IMR-90 (cell line): ENCODE data around the gene DCLRE1B. TPM values are rescaled to one million over a fixed set of nuclear protein-coding genes. Genes with fewer than 3 reads are reported as not detected.

Source experiments
- ATAC-seq: fragments of 200-7000 bp; cut with Tn5 transposase; 2 replicates; pipeline ENCODE4 v1.9.1; 2020; ENCODE audit warnings: low read depth, mild to moderate bottlenecking, moderate library complexity
- BruUV-seq: library from RNA; stranded (reverse); fragments of 400-500 nt; replicated peaks from 2 replicates; lab custom pipeline; 2021; lab: Mats Ljungman, UMichigan
- CTCF ChIA-PET: fragments of 300-600 bp; formaldehyde crosslinking; extraction: SDS; loops from one replicate; lab custom pipeline; 2021; ENCODE audit warnings: antibody characterized with exemption; lab: Yijun Ruan, JAX
- POLR2A ChIA-PET: fragments of 300-600 bp; sonication (Branson Sonifier 250); formaldehyde crosslinking; loops from one replicate; lab custom pipeline; 2022; ENCODE audit warnings: antibody characterized with exemption; ENCODE audit not compliant: unreplicated experiment; lab: Charles Lee
- DNase-seq: peaks from one replicate; pipeline ENCODE4 v3.0.0; 2013
- H2AFZ ChIP-seq: replicated peaks from 2 replicates; pipeline ENCODE3; 2013; ENCODE audit warnings: low read length, mild to moderate bottlenecking; ENCODE audit not compliant: poor library complexity
- H2AK5ac ChIP-seq: 2 replicates; pipeline ENCODE4 v1.6.1; 2013; ENCODE audit warnings: low read depth, low read length, inconsistent platforms
- H2AK9ac ChIP-seq: replicated peaks from 2 replicates; pipeline ENCODE3; 2013; ENCODE audit warnings: mild to moderate bottlenecking, low read depth, low read length, moderate library complexity; ENCODE audit not compliant: poor library complexity
- H2BK120ac ChIP-seq: 2 replicates; pipeline ENCODE4 v1.6.1; 2013; ENCODE audit warnings: low read depth, low read length, inconsistent platforms
- H2BK15ac ChIP-seq: 3 replicates; pipeline ENCODE4 v1.6.1; 2013; ENCODE audit warnings: low read depth, low read length, inconsistent platforms
- H2BK20ac ChIP-seq: 2 replicates; pipeline ENCODE4 v1.6.1; 2013; ENCODE audit warnings: low read depth, mild to moderate bottlenecking, inconsistent platforms, low read length, moderate library complexity
- H2BK5ac ChIP-seq: 2 replicates; pipeline ENCODE4 v1.6.1; 2013; ENCODE audit warnings: mild to moderate bottlenecking, low read depth, low read length, inconsistent platforms; ENCODE audit not compliant: poor library complexity, severe bottlenecking
- H3K14ac ChIP-seq: replicated peaks from 2 replicates; pipeline ENCODE4 v1.6.1; 2013; ENCODE audit warnings: low read depth, low read length, inconsistent platforms
- H3K18ac ChIP-seq: 2 replicates; pipeline ENCODE4 v1.6.1; 2013; ENCODE audit warnings: low read depth, low read length, control low read depth
- H3K23ac ChIP-seq: 2 replicates; pipeline ENCODE4 v1.6.1; 2013; ENCODE audit warnings: low read depth, low read length, inconsistent platforms
- H3K27ac ChIP-seq: 2 replicates; pipeline ENCODE4 v1.5.1; 2013; ENCODE audit warnings: mild to moderate bottlenecking, control low read depth, low read length; ENCODE audit not compliant: insufficient read depth
- H3K27me3 ChIP-seq: 2 replicates; pipeline ENCODE4 v1.6.1; 2013; ENCODE audit warnings: low read length; ENCODE audit not compliant: control insufficient read depth, insufficient read depth
- H3K36me3 ChIP-seq: 2 replicates; pipeline ENCODE4 v1.6.1; 2013; ENCODE audit warnings: low read length, mixed read lengths; ENCODE audit not compliant: control insufficient read depth, insufficient read depth
- H3K4ac ChIP-seq: 2 replicates; pipeline ENCODE4 v1.6.1; 2013; ENCODE audit warnings: low read depth, low read length, inconsistent platforms
- H3K4me1 ChIP-seq: 2 replicates; pipeline ENCODE4 v1.6.1; 2013; ENCODE audit warnings: low read length, mixed read lengths; ENCODE audit not compliant: control insufficient read depth, insufficient read depth
- H3K4me2 ChIP-seq: 2 replicates; pipeline ENCODE4 v1.6.1; 2013; ENCODE audit warnings: low read depth, mild to moderate bottlenecking, control low read depth, low read length, moderate library complexity
- H3K4me3 ChIP-seq: 2 replicates; pipeline ENCODE4 v1.5.1; 2013; ENCODE audit warnings: low read depth, mild to moderate bottlenecking, control low read depth, low read length, moderate library complexity; ENCODE audit not compliant: insufficient read depth
- H3K56ac ChIP-seq: 2 replicates; pipeline ENCODE4 v1.6.1; 2013; ENCODE audit warnings: low read length, inconsistent platforms; ENCODE audit not compliant: insufficient read depth; ENCODE audit errors: extremely low read depth
- H3K79me1 ChIP-seq, 2 experiments: 2 replicates each; pipeline ENCODE4 v1.6.1; 2013; ENCODE audit warnings: low read length in 2 of 2, inconsistent platforms in 1 of 2, low read depth in 1 of 2
- H3K9ac ChIP-seq: 2 replicates; pipeline ENCODE4 v1.6.1; 2013; ENCODE audit warnings: low read depth, low read length, control low read depth
- H3K9me1 ChIP-seq: 2 replicates; pipeline ENCODE4 v1.6.1; 2013; ENCODE audit warnings: low read length, inconsistent platforms; ENCODE audit not compliant: insufficient read depth
- H3K9me3 ChIP-seq: 2 replicates; pipeline ENCODE4 v1.6.1; 2013; ENCODE audit warnings: low read length; ENCODE audit not compliant: control insufficient read depth, insufficient read depth
- H4K20me1 ChIP-seq: 2 replicates; pipeline ENCODE4 v1.6.1; 2013; ENCODE audit warnings: low read length, inconsistent platforms; ENCODE audit not compliant: insufficient read depth
- H4K5ac ChIP-seq: 2 replicates; pipeline ENCODE4 v1.6.1; 2013; ENCODE audit warnings: mild to moderate bottlenecking, low read depth, low read length, control low read depth
- H4K8ac ChIP-seq, 2 experiments: 2 replicates each; pipeline ENCODE4 v1.6.1; 2013; ENCODE audit warnings: low read depth in 2 of 2, low read length in 2 of 2, control low read depth in 1 of 2, inconsistent platforms in 1 of 2
- H4K91ac ChIP-seq: 2 replicates; pipeline ENCODE4 v1.6.1; 2013; ENCODE audit warnings: low read depth, low read length, inconsistent platforms; ENCODE audit not compliant: insufficient read depth
- BHLHE40 ChIP-seq: fragments of 150-350 bp; IDR thresholded peaks from 2 replicates; pipeline ENCODE4 v1.6.1; 2016; ENCODE audit warnings: mild to moderate bottlenecking, low read depth, low read length
- CEBPB ChIP-seq: IDR thresholded peaks from 2 replicates; pipeline ENCODE4 v1.6.1; 2012; ENCODE audit warnings: low read depth, low read length, improper control_type of control experiment
- CHD1 ChIP-seq: IDR thresholded peaks from 2 replicates; pipeline ENCODE4 v1.6.1; 2012; ENCODE audit warnings: low read depth, low read length, improper control_type of control experiment
- CTCF ChIP-seq: conservative IDR thresholded peaks from 2 replicates; pipeline ENCODE4 v1.5.1; 2012; ENCODE audit warnings: mild to moderate bottlenecking, low read depth, low read length, improper control_type of control experiment
- ELK1 ChIP-seq: fragments of 150-350 bp; IDR thresholded peaks from 2 replicates; pipeline ENCODE4 v1.6.1; 2016; ENCODE audit warnings: low read depth, mild to moderate bottlenecking, low read length, moderate library complexity, borderline replicate concordance
- FOS ChIP-seq: fragments of 150-350 bp; IDR thresholded peaks from 2 replicates; pipeline ENCODE4 v1.6.1; 2016; ENCODE audit warnings: low read depth, low read length
- MAFK ChIP-seq: IDR thresholded peaks from 2 replicates; pipeline ENCODE4 v1.6.1; 2012; ENCODE audit warnings: low read depth, low read length, improper control_type of control experiment
- MAZ ChIP-seq: IDR thresholded peaks from 2 replicates; pipeline ENCODE4 v1.6.1; 2012; ENCODE audit warnings: low read depth, mild to moderate bottlenecking, low read length, improper control_type of control experiment, moderate library complexity, borderline replicate concordance
- MXI1 ChIP-seq: IDR thresholded peaks from 2 replicates; pipeline ENCODE4 v1.6.1; 2012; ENCODE audit warnings: low read depth, mild to moderate bottlenecking, low read length, moderate library complexity, borderline replicate concordance
- NFE2L2 ChIP-seq: fragments of 150-350 bp; IDR thresholded peaks from 2 replicates; pipeline ENCODE4 v1.6.1; 2016; ENCODE audit warnings: low read depth, mild to moderate bottlenecking, low read length
- POLR2A ChIP-seq: IDR thresholded peaks from 2 replicates; pipeline ENCODE4 v1.6.1; 2012; ENCODE audit warnings: mild to moderate bottlenecking, low read depth, low read length
- RAD21 ChIP-seq: IDR thresholded peaks from 2 replicates; pipeline ENCODE4 v1.6.1; 2012; ENCODE audit warnings: low read length, improper control_type of control experiment
- RCOR1 ChIP-seq: IDR thresholded peaks from 2 replicates; pipeline ENCODE4 v1.6.1; 2012; ENCODE audit warnings: mild to moderate bottlenecking, low read length, improper control_type of control experiment; ENCODE audit not compliant: insufficient replicate concordance
- RFX5 ChIP-seq: IDR thresholded peaks from 2 replicates; pipeline ENCODE4 v1.8.0; 2012; ENCODE audit warnings: low read depth, mild to moderate bottlenecking, low read length, moderate library complexity
- SMC3 ChIP-seq: fragments of 150-350 bp; IDR thresholded peaks from 2 replicates; pipeline ENCODE4 v1.6.1; 2016; ENCODE audit warnings: low read depth, mild to moderate bottlenecking, antibody characterized with exemption, low read length, moderate library complexity
- USF2 ChIP-seq: fragments of 150-350 bp; IDR thresholded peaks from 2 replicates; pipeline ENCODE4 v1.6.1; 2017; ENCODE audit warnings: mild to moderate bottlenecking, antibody characterized with exemption, low read length, low read depth
- WGBS, 2 experiments: methylation state at CpG; one replicate each; pipeline versions ENCODE4 v1.1.5 to v1.1.7; 2013; ENCODE audit warnings: missing lambda C conversion rate in 2 of 2; ENCODE audit not compliant: insufficient read length in 1 of 2; ENCODE audit errors: extremely low coverage in 2 of 2; 5-methylcytosine and 5-hydroxymethylcytosine counted together
- dilution Hi-C: fragments of 300-500 bp; cut with HindIII; formaldehyde crosslinking; loops from one replicate; pipeline ENCODE4 v1.14.3; 2018; ENCODE audit warnings: low sequenced_read_pairs; ENCODE audit not compliant: unreplicated experiment
- in situ Hi-C: fragments of 300-500 bp; cut with MboI; formaldehyde crosslinking; loops from 3 replicates; pipeline ENCODE4 v1.14.3; 2019; ENCODE audit warnings: low sequenced_read_pairs, inconsistent platforms, mixed read lengths
- intact Hi-C: fragments of 100-400 bp; cut with micrococcal nuclease; formaldehyde crosslinking; loops from 2 replicates; pipeline ENCODE4 v1.10.0; 2022
- polyA plus RNA-seq, 3 experiments: library from polyadenylated mRNA; depleted of rRNA; stranded (reverse); fragments of >200 nt; gene quantifications; 2 replicates each; pipeline ENCODE4 v1.2.3, GENCODE V29; 2012; ENCODE audit warnings: low replicate concordance in 1 of 3
- total RNA-seq: library from RNA; depleted of rRNA; stranded (reverse); fragments of >200 nt; gene quantifications from 2 replicates; pipeline ENCODE4 v1.2.3, GENCODE V29; 2012

DCLRE1B gene
- total and polyA plus RNA-seq, 2 of the 4 experiments (the other 2 are of a cell fraction) = 4.9 to 6.1 TPM

- Histone ChIP-seq H3K27me3 (no peaks in the 10 kb centered on the region), H3K56ac (no peak overlapping the region), H2AFZ (no peak overlapping the region), H3K27ac (no peak overlapping the region), H3K14ac (no peak overlapping the region), H2AK9ac (no peak overlapping the region), H3K9me3 (no peaks in the 10 kb centered on the region), H3K18ac (no peak overlapping the region), H3K4me3 (no peak overlapping the region), H3K36me3 (peaks cover 5% of the 10 kb centered on the region; the same call in 1 of the 2 replicates), H2AK5ac (no peak overlapping the region), H4K20me1 (peaks cover 14% of the 10 kb centered on the region; the same call in 1 of the 2 replicates), H2BK15ac (no peak overlapping the region), H3K4me1 (peaks cover 7% of the 10 kb centered on the region), H3K79me1 (peaks cover 20 to 46% of the 10 kb centered on the region in 2 experiments), H2BK120ac (no peak overlapping the region), H3K4ac (no peak overlapping the region), H3K23ac (no peak overlapping the region), H3K9me1 (peaks cover 3% of the 10 kb centered on the region; the same call in 1 of the 2 replicates), H3K9ac (no peak overlapping the region), H3K4me2 (no peak overlapping the region), H4K8ac (no peak overlapping the region), H4K5ac (no peak overlapping the region), H2BK5ac (no peak overlapping the region), H2BK20ac (no peak overlapping the region), H4K91ac (no peak overlapping the region)
- no CpG with 5 or more reads among the region's 1 CpG for WGBS, 2 experiments
- ChIA-PET POLR2A (no interaction called here), CTCF (no interaction called here)
- no peak for DNase-seq
- no peak for TF ChIP-seq RAD21
- TF ChIP-seq RCOR1 = no peak
- no peak for TF ChIP-seq ELK1
- TF ChIP-seq RFX5 = no peak
- TF ChIP-seq USF2 = no peak
- TF ChIP-seq CHD1 = no peak
- TF ChIP-seq MAFK = no peak
- no peak for TF ChIP-seq CTCF
- TF ChIP-seq BHLHE40 = no peak
- no peak for TF ChIP-seq MXI1
- no peak for TF ChIP-seq NFE2L2
- TF ChIP-seq CEBPB = no peak
- no peak for TF ChIP-seq SMC3
- TF ChIP-seq POLR2A = no peak
- no peak for TF ChIP-seq FOS
- TF ChIP-seq MAZ = no peak
- no TSS peak for BruUV-seq
- ATAC-seq = no peak
- dilution Hi-C loops (no loop called here), intact Hi-C loops (no loop called here), in situ Hi-C loops (loop anchor here (25.0 kb wide), 1 partner anchor 761 kb away; the partner anchor contains the start of gene NRAS)
These were observed 45.8 kb downstream of the DCLRE1B start for GRCh38 chr1:113950908-113951307.
